HUES48 (cell line): ENCODE results near the gene CCDC91.

Experiments
- H3K27ac ChIP-seq: one replicate; pipeline ENCODE4 v1.7.0; 2013; ENCODE audit warnings: low read depth, low read length, inconsistent platforms
- H3K27me3 ChIP-seq: 2 replicates; pipeline ENCODE4 v1.6.1; 2013; ENCODE audit warnings: mild to moderate bottlenecking, low read length; ENCODE audit not compliant: control insufficient read depth, insufficient read depth
- H3K36me3 ChIP-seq: 2 replicates; pipeline ENCODE4 v1.6.1; 2013; ENCODE audit warnings: low read length; ENCODE audit not compliant: control insufficient read depth, insufficient read depth
- H3K4me1 ChIP-seq: 2 replicates; pipeline ENCODE4 v1.6.1; 2013; ENCODE audit warnings: mild to moderate bottlenecking, low read length; ENCODE audit not compliant: control insufficient read depth, insufficient read depth
- H3K4me3 ChIP-seq: 2 replicates; pipeline ENCODE4 v1.5.1; 2013; ENCODE audit warnings: mild to moderate bottlenecking, low read depth, low read length
- H3K9ac ChIP-seq: 2 replicates; pipeline ENCODE4 v1.6.1; 2013; ENCODE audit warnings: mild to moderate bottlenecking, low read depth, low read length, moderate library complexity
- H3K9me3 ChIP-seq: 2 replicates; pipeline ENCODE4 v1.6.1; 2013; ENCODE audit warnings: low read length; ENCODE audit not compliant: control insufficient read depth, insufficient read depth

The CCDC91 gene

GRCh38 chr12:28555748-28556147, 365.5 kb downstream of the CCDC91 start:
- no peak overlapping the region for H3K27ac ChIP-seq
- no peak overlapping the region for H3K9ac ChIP-seq
- H3K9me3 ChIP-seq = no peaks in the 10 kb centered on the region
- H3K36me3 ChIP-seq = no peaks in the 10 kb centered on the region
- H3K4me3 ChIP-seq = no peak overlapping the region
- H3K27me3 ChIP-seq = no peaks in the 10 kb centered on the region
- H3K4me1 ChIP-seq = peaks cover 19% of the 10 kb centered on the region

- Histone ChIP-seq H3K27ac (no peak overlapping the region), H3K36me3 (no peaks in the 10 kb centered on the region), H3K4me3 (no peak overlapping the region), H3K9ac (no peak overlapping the region), H3K27me3 (no peaks in the 10 kb centered on the region), H3K4me1 (peaks cover 16% of the 10 kb centered on the region), H3K9me3 (no peaks in the 10 kb centered on the region)
Measured at GRCh38 chr12:28558250-28558649, 368.0 kb downstream of the CCDC91 start.

GRCh38 chr12:28563286-28563685, 373.0 kb downstream of the CCDC91 start:
- no peak overlapping the region for H3K27ac ChIP-seq
- H3K4me1 ChIP-seq = no peaks in the 10 kb centered on the region
- H3K4me3 ChIP-seq = no peak overlapping the region
- no peaks in the 10 kb centered on the region for H3K9me3 ChIP-seq
- no peaks in the 10 kb centered on the region for H3K27me3 ChIP-seq
- H3K9ac ChIP-seq = no peak overlapping the region
- H3K36me3 ChIP-seq = no peaks in the 10 kb centered on the region

- Histone ChIP-seq H3K4me3 (no peak overlapping the region), H3K36me3 (no peaks in the 10 kb centered on the region), H3K9me3 (no peaks in the 10 kb centered on the region), H3K4me1 (no peaks in the 10 kb centered on the region), H3K27me3 (no peaks in the 10 kb centered on the region), H3K27ac (no peak overlapping the region), H3K9ac (no peak overlapping the region)
Measured at GRCh38 chr12:28563936-28564335, 373.7 kb downstream of the CCDC91 start.

- Histone ChIP-seq H3K27me3 (no peaks in the 10 kb centered on the region), H3K4me3 (no peak overlapping the region), H3K9ac (no peak overlapping the region), H3K27ac (no peak overlapping the region), H3K36me3 (no peaks in the 10 kb centered on the region), H3K9me3 (no peaks in the 10 kb centered on the region), H3K4me1 (0 out of 2 replicates have a peak, but pooled peaks cover 4% of the 10 kb centered on the region)
Measured at GRCh38 chr12:28568118-28568517, 377.9 kb downstream of the CCDC91 start.

- H3K36me3 ChIP-seq = no peaks in the 10 kb centered on the region
- no peaks in the 10 kb centered on the region for H3K9me3 ChIP-seq
- no peak overlapping the region for H3K27ac ChIP-seq
- no peak overlapping the region for H3K9ac ChIP-seq
- no peaks in the 10 kb centered on the region for H3K27me3 ChIP-seq
- no peak overlapping the region for H3K4me3 ChIP-seq
- 0 out of 2 replicates have a peak, but pooled peaks cover 4% of the 10 kb centered on the region for H3K4me1 ChIP-seq
Measured at GRCh38 chr12:28568704-28569103, 378.4 kb downstream of the CCDC91 start.

GRCh38 chr12:28569698-28570411, 379.6 kb downstream of the CCDC91 start:
- Histone ChIP-seq H3K4me3 (no peak overlapping the region), H3K36me3 (no peaks in the 10 kb centered on the region), H3K9ac (no peak overlapping the region), H3K27me3 (no peaks in the 10 kb centered on the region), H3K4me1 (0 out of 2 replicates have a peak, but pooled peaks cover 4% of the 10 kb centered on the region), H3K27ac (no peak overlapping the region), H3K9me3 (no peaks in the 10 kb centered on the region)

- no peaks in the 10 kb centered on the region for H3K36me3 ChIP-seq
- no peak overlapping the region for H3K27ac ChIP-seq
- no peak overlapping the region for H3K9ac ChIP-seq
- no peak overlapping the region for H3K4me3 ChIP-seq
- 0 out of 2 replicates have a peak, but pooled peaks cover 4% of the 10 kb centered on the region for H3K4me1 ChIP-seq
- no peaks in the 10 kb centered on the region for H3K9me3 ChIP-seq
- H3K27me3 ChIP-seq = no peaks in the 10 kb centered on the region
Measured at GRCh38 chr12:28570811-28571210, 380.6 kb downstream of the CCDC91 start.

- Histone ChIP-seq H3K36me3 (no peaks in the 10 kb centered on the region), H3K27me3 (no peaks in the 10 kb centered on the region), H3K27ac (no peak overlapping the region), H3K4me3 (no peak overlapping the region), H3K9me3 (no peaks in the 10 kb centered on the region), H3K9ac (no peak overlapping the region), H3K4me1 (no peaks in the 10 kb centered on the region)
Measured at GRCh38 chr12:28574746-28575592, 384.7 kb downstream of the CCDC91 start.

- Histone ChIP-seq H3K9ac (no peak overlapping the region), H3K4me3 (no peak overlapping the region), H3K36me3 (no peaks in the 10 kb centered on the region), H3K9me3 (no peaks in the 10 kb centered on the region), H3K27me3 (no peaks in the 10 kb centered on the region), H3K4me1 (no peaks in the 10 kb centered on the region), H3K27ac (no peak overlapping the region)
Measured at GRCh38 chr12:28575593-28576205, 385.4 kb downstream of the CCDC91 start.

GRCh38 chr12:28578361-28578760, 388.1 kb downstream of the CCDC91 start:
- no peak overlapping the region for H3K4me3 ChIP-seq
- H3K27ac ChIP-seq = no peak overlapping the region
- no peak overlapping the region for H3K9ac ChIP-seq
- H3K4me1 ChIP-seq = no peaks in the 10 kb centered on the region
- no peaks in the 10 kb centered on the region for H3K9me3 ChIP-seq
- H3K36me3 ChIP-seq = no peaks in the 10 kb centered on the region
- no peaks in the 10 kb centered on the region for H3K27me3 ChIP-seq
